Measurements from ENCODE around the gene SMARCC2.

SMARCC2 gene

GRCh38 chr12:56189099-56189917 is at the start of gene SMARCC2:
Gene SMARCC2, minus strand, starts transcription at chr12:56189483. Its CDS starts 22 bp downstream, at chr12:56189461.
- DNase-seq: peak; percentile 89

- no peak for DNase-seq
These were observed 48.3 kb upstream of the SMARCC2 start for GRCh38 chr12:56237552-56237951.

GRCh38 chr12:56236985-56237384 is 47.7 kb upstream of the SMARCC2 start:
- no peak for DNase-seq

GRCh38 chr12:56236091-56236490 is 46.8 kb upstream of the SMARCC2 start:
- DNase-seq: no peak

- DNase-seq: no peak
These were observed 45.6 kb upstream of the SMARCC2 start for GRCh38 chr12:56234746-56235436.

- no peak for DNase-seq
These were observed 41.9 kb upstream of the SMARCC2 start for GRCh38 chr12:56231184-56231582.

- no peak for DNase-seq
These were observed 41.3 kb upstream of the SMARCC2 start for GRCh38 chr12:56230432-56231183.

GRCh38 chr12:56229916-56230431 is 40.7 kb upstream of the SMARCC2 start, which contains the start of gene SLC39A5:
Gene SLC39A5, plus strand, starts transcription at chr12:56230051. Its CDS starts 1,224 bp downstream, at chr12:56231275.
- DNase-seq: no peak

- DNase-seq: no peak
These were observed 39.8 kb upstream of the SMARCC2 start for GRCh38 chr12:56229082-56229481.

- DNase-seq: no peak
These were observed 35.7 kb upstream of the SMARCC2 start for GRCh38 chr12:56224954-56225353.

GRCh38 chr12:56224102-56224701 is 34.9 kb upstream of the SMARCC2 start, which contains the start of gene NABP2:
Gene NABP2, plus strand, starts transcription at chr12:56224342. Its CDS starts 515 bp downstream, at chr12:56224857.
- DNase-seq: peak; percentile 97

- DNase-seq: no peak
These were observed 34.4 kb upstream of the SMARCC2 start for GRCh38 chr12:56223571-56224101.

- DNase-seq: no peak
These were observed 33.2 kb upstream of the SMARCC2 start for GRCh38 chr12:56222531-56222895.

GRCh38 chr12:56221757-56222530 is 32.7 kb upstream of the SMARCC2 start, which contains the start of gene RNF41:
Gene RNF41, minus strand, starts transcription at chr12:56221922. Its CDS starts 7,875 bp downstream, at chr12:56214047.
- peak; percentile 97 for DNase-seq

- no peak for DNase-seq
These were observed 32.0 kb upstream of the SMARCC2 start for GRCh38 chr12:56221232-56221756.

GRCh38 chr12:56220611-56221231 is 31.4 kb upstream of the SMARCC2 start:
- no peak for DNase-seq

GRCh38 chr12:56219840-56220239 is 30.6 kb upstream of the SMARCC2 start:
- no peak for DNase-seq

GRCh38 chr12:56216461-56216860 is 27.2 kb upstream of the SMARCC2 start:
- DNase-seq: no peak

GRCh38 chr12:56213878-56214277 is 24.6 kb upstream of the SMARCC2 start:
- no peak for DNase-seq

GRCh38 chr12:56212361-56212760 is 23.1 kb upstream of the SMARCC2 start:
- no peak for DNase-seq

- DNase-seq: no peak
These were observed 18.7 kb upstream of the SMARCC2 start for GRCh38 chr12:56208006-56208405.
